ENCODE measurements around the gene PRDX2.

Gene PRDX2

DNA sequence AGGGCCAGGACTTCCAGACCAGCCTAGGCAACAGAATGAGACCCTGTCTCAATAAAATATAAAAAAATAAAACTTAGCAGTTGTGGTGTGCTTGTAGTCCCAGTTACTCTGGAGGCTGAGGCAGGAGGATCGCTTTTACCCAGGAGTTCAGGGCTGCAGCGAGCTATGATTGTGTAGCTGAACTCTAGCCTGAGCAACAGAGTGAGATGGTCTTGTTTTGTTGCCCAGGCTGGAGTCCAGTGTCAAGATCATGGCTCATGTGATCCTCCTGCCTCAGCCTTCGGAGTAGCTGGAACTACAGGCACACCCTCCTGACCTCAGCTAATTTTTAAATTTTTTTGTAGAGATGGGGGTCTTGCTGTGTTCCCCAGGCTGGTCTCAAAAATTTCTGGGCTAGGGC is 14.6 kb downstream of the PRDX2 start:
- Histone ChIP-seq H3K4me3 (ENCODE audit: low read length) (no peak overlapping the region), H3K27me3 (ENCODE audit: control insufficient read depth, insufficient read depth, low read length) (no peaks in the 10 kb centered on the region), H3K9ac (ENCODE audit: low read length) (no peak overlapping the region), H3K27ac (ENCODE audit: low read depth, low read length) (peak overlapping the region; percentile 72), H3K36me3 (ENCODE audit: control insufficient read depth, insufficient read depth, low read length) (no peaks in the 10 kb centered on the region), H3K4me1 (ENCODE audit: control insufficient read depth, insufficient read depth, low read length) (peaks cover 33% of the 10 kb centered on the region)

DNA sequence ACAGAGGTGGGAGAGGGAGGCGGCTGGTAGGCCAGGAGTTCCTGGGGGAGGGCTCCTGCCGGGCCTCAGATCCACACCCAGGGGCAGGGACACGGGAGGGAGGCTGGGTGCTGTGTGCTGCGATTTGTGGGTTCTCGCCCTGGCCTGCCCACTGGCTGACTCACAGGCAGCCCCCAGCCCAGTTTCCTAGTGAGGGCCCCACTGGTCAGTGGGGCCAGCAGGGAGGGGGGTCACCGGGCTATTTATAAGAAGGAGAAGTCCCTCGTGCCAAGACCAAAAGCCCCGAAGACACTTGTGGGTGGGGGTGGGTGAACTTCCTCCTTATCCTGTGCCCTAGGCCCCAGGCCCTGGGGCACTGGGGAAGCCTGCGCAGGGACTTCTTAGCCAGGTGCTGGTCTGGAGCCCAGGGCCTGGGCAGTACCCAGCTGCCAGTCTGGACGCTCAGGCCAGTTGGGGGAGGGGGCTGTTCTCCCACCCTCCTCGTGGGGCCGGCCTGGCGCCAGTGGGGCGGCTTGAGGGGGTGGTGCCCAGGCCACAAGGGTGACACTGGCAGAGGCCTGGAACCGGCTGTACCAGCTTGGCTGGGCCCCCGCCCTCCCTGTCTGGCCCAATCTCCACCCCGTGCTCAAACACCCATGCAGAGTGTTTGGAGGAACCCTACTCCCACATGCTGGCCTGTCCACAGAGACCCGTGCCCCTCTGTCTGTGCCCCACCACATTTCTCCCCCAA is 15.3 kb downstream of the PRDX2 start:
- Histone ChIP-seq H3K4me1 (ENCODE audit: control insufficient read depth, insufficient read depth, low read length) (peaks cover 33% of the 10 kb centered on the region), H3K4me3 (ENCODE audit: low read length) (no peak overlapping the region), H3K27me3 (ENCODE audit: control insufficient read depth, insufficient read depth, low read length) (no peaks in the 10 kb centered on the region), H3K9ac (ENCODE audit: low read length) (no peak overlapping the region), H3K36me3 (ENCODE audit: control insufficient read depth, insufficient read depth, low read length) (no peaks in the 10 kb centered on the region), H3K27ac (ENCODE audit: low read depth, low read length) (peak overlapping the region; percentile 72)

DNA sequence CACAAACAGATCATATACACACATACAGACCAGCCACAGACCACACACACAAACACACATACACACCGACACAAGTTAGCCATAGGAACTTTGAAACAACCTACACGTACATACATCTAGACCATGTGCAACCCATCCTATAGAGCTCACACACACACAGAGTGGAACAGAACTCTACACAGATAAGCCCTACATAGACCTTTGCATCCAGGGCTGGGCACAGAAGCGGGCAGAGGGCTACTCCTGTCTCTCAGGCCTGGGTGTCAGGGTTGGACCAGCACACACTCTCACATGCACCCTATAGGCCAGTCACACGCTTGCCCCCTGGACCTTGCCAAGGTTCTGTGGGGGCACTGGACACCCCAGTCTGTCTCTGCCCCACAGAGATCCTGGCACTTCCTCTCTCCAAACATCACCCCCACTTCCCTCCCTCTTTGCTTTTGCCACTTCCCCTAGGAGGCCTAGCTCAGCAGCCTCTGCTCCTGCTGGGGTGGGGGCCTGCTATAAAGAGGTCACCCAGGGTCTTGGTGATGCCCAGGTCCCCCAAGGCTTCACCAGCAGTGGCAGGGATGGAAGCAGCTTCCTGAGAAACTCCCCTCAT is 16.1 kb downstream of the PRDX2 start:
- Histone ChIP-seq H3K4me3 (ENCODE audit: low read length) (no peak overlapping the region), H3K27ac (ENCODE audit: low read depth, low read length) (peak overlapping the region; percentile 72), H3K4me1 (ENCODE audit: control insufficient read depth, insufficient read depth, low read length) (peaks cover 28% of the 10 kb centered on the region), H3K9ac (ENCODE audit: low read length) (no peak overlapping the region), H3K36me3 (ENCODE audit: control insufficient read depth, insufficient read depth, low read length) (no peaks in the 10 kb centered on the region), H3K27me3 (ENCODE audit: control insufficient read depth, insufficient read depth, low read length) (no peaks in the 10 kb centered on the region)

DNA sequence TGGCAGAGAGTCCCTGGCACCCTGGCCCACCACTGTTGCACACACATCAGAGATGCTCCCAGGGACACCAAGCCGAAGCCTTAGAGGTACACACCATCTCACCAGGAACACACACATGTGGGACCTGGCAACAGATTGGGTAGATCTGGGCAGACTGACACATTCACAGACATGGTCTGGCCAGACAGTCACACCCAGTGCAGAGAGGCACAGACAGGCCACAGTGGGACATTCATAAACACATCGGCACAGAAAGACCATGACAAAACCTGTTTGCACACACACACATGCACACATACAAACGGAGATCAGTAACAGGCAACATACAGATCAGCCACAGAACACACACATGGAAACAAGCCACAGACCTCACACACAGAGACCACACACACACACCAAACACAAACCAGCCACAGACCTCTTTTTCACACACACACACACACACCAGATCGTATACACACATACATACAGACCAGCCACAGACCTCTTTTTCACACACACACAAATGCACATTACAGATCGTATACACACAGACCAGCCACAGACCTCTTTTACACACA is 16.6 kb downstream of the PRDX2 start:
- no peak overlapping the region for H3K9ac ChIP-seq (ENCODE audit: low read length)
- H3K4me1 ChIP-seq (ENCODE audit: control insufficient read depth, insufficient read depth, low read length), result peaks cover 25% of the 10 kb centered on the region
- no peaks in the 10 kb centered on the region for H3K36me3 ChIP-seq (ENCODE audit: control insufficient read depth, insufficient read depth, low read length)
- no peaks in the 10 kb centered on the region for H3K27me3 ChIP-seq (ENCODE audit: control insufficient read depth, insufficient read depth, low read length)
- H3K4me3 ChIP-seq (ENCODE audit: low read length), result no peak overlapping the region
- peak overlapping the region; percentile 41 for H3K27ac ChIP-seq (ENCODE audit: low read depth, low read length)

DNA sequence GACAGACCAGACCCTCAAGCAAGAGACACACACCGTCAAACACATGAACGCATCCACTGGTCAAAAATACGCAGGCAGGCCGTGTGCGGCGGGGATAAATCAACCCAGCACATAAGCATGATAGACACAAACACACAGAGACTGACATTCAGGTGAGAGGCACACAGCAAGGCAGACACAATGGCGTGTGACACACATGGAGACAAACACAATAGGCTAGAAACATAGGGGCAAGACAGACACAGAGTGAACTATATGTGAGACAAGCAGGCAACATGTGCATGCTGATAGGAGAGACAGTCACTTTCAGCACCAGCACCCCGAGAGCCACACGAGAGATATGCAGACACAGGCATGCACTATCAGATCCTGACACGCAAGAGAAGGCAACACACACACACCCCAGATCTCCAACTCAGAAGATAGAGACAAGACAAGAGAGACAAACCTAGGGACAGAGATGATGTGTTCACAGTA is 17.2 kb downstream of the PRDX2 start:
- Histone ChIP-seq H3K27me3 (ENCODE audit: control insufficient read depth, insufficient read depth, low read length) (no peaks in the 10 kb centered on the region), H3K9ac (ENCODE audit: low read length) (peak overlapping the region; percentile 0), H3K4me1 (ENCODE audit: control insufficient read depth, insufficient read depth, low read length) (peaks cover 25% of the 10 kb centered on the region), H3K4me3 (ENCODE audit: low read length) (no peak overlapping the region), H3K36me3 (ENCODE audit: control insufficient read depth, insufficient read depth, low read length) (no peaks in the 10 kb centered on the region), H3K27ac (ENCODE audit: low read depth, low read length) (peak overlapping the region; percentile 99)

DNA sequence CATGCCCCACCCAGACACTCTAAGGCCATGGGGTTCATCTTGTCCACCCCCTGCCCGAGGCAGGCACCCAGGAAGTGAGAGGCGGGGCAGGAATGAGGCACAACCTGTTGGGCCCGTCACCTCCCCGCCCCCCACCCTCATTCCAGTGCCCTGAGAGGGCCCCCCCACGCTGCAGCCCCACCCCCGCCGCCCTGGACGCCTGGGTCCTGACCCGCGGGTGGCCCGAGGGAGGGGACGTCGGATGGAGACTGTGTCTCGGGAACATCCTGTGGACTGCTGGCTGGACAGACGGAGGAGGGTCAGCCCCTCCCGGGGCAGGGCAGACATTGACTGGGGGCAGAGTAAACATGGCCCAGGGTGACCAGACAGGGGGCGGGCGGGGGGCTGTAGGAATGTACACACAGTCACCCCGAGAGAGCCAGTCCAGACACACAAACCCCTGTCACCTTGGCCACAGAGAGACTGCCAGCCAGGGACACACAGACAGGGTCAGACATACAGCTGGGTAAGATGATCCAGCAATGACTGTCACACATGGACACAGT is 17.7 kb downstream of the PRDX2 start:
- no peaks in the 10 kb centered on the region for H3K36me3 ChIP-seq (ENCODE audit: control insufficient read depth, insufficient read depth, low read length)
- peaks cover 25% of the 10 kb centered on the region for H3K4me1 ChIP-seq (ENCODE audit: control insufficient read depth, insufficient read depth, low read length)
- peak overlapping the region; percentile 0 for H3K9ac ChIP-seq (ENCODE audit: low read length)
- H3K27ac ChIP-seq (ENCODE audit: low read depth, low read length), result peak overlapping the region; percentile 99
- H3K4me3 ChIP-seq (ENCODE audit: low read length), result peak overlapping the region; percentile 43
- H3K27me3 ChIP-seq (ENCODE audit: control insufficient read depth, insufficient read depth, low read length), result no peaks in the 10 kb centered on the region

DNA sequence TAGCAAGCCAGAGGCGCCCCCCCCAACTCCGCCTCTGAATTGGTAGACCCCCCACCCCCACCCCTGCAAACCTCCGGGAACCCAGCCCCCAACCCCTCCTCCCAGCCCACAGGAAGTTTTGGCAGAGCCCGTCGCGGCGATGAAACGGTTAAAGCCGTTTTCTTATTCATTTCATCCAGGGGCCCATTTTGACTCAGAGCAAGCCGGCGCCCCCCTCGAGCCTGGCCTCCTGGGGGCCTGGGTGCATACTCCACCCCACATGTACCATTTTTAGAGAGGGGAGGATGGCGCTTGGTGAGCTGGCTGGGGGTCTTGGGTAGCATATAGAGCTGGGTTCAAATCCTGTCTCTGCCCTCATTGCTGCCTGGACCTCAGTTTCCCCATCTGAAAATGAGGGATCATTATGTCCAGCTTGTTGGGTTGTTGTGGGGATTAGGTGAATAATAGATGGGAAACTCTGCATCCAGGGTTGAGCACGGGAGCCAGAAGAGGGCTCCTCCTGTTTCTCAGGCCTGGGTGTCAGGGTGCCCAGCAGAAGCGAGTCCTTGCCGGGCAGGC is 18.2 kb downstream of the PRDX2 start:
- Histone ChIP-seq H3K27ac (ENCODE audit: low read depth, low read length) (peak overlapping the region; percentile 99), H3K27me3 (ENCODE audit: control insufficient read depth, insufficient read depth, low read length) (no peaks in the 10 kb centered on the region), H3K4me3 (ENCODE audit: low read length) (peak overlapping the region; percentile 43), H3K4me1 (ENCODE audit: control insufficient read depth, insufficient read depth, low read length) (peaks cover 25% of the 10 kb centered on the region), H3K9ac (ENCODE audit: low read length) (no peak overlapping the region), H3K36me3 (ENCODE audit: control insufficient read depth, insufficient read depth, low read length) (no peaks in the 10 kb centered on the region)

DNA sequence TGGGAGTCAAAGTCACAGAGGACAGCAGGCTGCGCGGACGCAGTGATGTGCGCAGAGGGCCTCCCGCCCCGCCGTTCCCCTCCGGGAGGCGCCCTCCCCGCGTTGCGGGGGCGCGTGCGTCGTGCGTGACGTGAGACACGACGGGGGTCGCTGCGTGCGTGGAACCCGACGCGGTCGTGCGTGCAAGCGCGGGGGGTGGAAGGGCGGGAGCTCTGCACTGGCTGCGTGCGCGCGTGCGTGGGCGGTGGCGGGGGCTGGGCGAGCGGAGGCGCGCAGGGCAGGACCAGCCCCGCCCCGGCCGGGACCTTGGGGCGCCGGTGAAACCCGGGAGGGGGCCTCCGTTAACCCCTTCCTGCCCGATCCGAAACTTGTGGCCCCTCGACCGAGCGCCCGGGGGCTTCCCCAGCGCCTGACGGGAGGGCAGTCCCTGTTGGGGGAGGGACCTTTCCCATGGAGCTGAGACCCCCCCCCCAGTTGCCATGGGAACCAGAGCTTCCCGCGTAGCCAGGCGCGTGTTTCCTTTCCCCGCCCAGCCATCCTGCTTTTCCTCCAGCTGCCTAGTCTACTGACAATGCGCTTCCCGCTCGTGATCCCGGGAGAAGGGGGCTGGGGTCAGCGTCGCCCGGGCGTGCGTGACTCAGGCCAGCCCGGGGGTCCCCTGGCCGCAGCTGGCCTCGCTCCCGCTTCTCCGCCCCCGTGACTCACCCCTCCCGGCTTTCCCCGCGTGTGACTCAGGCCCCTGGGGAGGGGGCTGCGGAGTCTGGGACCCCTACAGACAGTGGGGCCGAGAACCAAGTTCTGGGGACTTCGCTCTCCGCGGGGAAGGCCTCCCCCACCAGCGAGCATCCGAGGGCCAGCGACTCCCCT is 18.9 kb downstream of the PRDX2 start:
- peak overlapping the region; percentile 93 for H3K9ac ChIP-seq (ENCODE audit: low read length)
- H3K4me3 ChIP-seq (ENCODE audit: low read length), result peak overlapping the region; percentile 78
- H3K36me3 ChIP-seq (ENCODE audit: control insufficient read depth, insufficient read depth, low read length), result no peaks in the 10 kb centered on the region
- H3K27ac ChIP-seq (ENCODE audit: low read depth, low read length), result peak overlapping the region; percentile 99
- no peaks in the 10 kb centered on the region for H3K27me3 ChIP-seq (ENCODE audit: control insufficient read depth, insufficient read depth, low read length)
- H3K4me1 ChIP-seq (ENCODE audit: control insufficient read depth, insufficient read depth, low read length), result peaks cover 20% of the 10 kb centered on the region

DNA sequence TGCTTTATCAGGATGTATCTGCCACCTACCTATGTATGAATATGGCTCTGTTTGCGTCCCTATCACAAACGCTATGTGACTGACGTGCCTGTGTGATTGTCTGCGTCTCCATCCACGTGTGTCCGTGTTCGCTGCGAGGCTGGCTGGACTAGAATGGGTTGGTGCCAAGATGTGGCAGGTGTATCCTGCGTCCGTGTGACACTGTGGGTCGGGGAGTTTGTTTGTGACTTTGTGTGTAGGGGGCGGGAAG is 19.5 kb downstream of the PRDX2 start:
- Histone ChIP-seq H3K27ac (ENCODE audit: low read depth, low read length) (peak overlapping the region; percentile 99), H3K4me1 (ENCODE audit: control insufficient read depth, insufficient read depth, low read length) (peaks cover 20% of the 10 kb centered on the region), H3K9ac (ENCODE audit: low read length) (peak overlapping the region; percentile 93), H3K36me3 (ENCODE audit: control insufficient read depth, insufficient read depth, low read length) (no peaks in the 10 kb centered on the region), H3K4me3 (ENCODE audit: low read length) (peak overlapping the region; percentile 78), H3K27me3 (ENCODE audit: control insufficient read depth, insufficient read depth, low read length) (no peaks in the 10 kb centered on the region)

DNA sequence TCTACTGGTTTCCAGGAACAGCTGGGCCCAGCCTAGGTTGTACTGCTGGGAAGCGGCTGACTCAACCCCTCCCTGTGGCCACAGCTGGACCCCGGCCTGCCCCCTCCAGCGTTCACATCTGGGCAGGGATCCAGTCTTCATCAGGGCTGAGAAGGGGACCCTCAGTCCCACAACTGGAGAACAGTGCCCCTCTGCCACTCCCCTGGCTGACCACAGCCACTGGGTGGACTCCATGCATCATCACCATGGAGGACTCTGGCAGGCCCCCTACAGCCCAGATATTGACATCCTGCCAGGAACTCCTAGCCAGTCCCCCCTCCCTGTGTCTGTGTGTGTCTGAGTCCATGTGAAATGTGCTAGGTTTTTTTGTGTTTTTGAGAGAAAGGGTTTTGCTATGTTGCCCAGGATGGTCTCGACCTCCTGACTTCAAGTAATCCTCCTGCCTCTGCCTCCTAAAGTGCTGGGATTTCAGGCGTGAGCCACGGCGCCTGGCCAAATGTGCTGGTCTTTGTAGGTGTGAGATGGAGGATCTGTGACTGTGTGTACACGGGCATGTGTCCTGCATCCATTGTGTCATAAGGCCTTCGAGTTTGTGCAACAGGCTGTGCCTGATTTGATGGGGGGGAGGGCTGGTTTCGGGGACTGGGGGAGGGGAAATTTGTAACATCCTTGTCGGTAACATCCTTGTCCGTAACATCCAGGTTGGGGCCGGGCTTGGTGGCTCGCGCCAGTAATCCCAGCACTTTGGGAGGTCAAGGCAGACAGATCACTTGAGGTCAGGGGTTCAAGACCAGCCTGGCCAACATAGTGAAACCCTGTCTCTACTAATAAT is 22.2 kb downstream of the PRDX2 start:
- Histone ChIP-seq H3K27ac (ENCODE audit: low read depth, low read length) (peak overlapping the region; percentile 97), H3K4me1 (ENCODE audit: control insufficient read depth, insufficient read depth, low read length) (peaks cover 25% of the 10 kb centered on the region), H3K36me3 (ENCODE audit: control insufficient read depth, insufficient read depth, low read length) (no peaks in the 10 kb centered on the region), H3K27me3 (ENCODE audit: control insufficient read depth, insufficient read depth, low read length) (no peaks in the 10 kb centered on the region), H3K4me3 (ENCODE audit: low read length) (peak overlapping the region; percentile 76), H3K9ac (ENCODE audit: low read length) (no peak overlapping the region)

DNA sequence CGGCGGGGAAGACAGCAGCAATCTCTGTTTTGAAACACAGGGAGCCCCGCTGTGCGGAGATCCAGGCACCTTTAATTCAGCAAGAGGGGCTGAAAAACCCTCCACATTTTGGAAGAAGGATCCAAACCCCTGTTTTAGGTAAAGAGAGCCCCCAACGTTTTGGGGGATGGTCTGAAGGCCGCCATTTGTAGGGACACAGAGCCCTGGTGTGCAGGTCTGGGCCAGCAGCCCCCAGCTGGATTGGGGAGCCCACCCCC is 22.8 kb downstream of the PRDX2 start:
- H3K36me3 ChIP-seq (ENCODE audit: control insufficient read depth, insufficient read depth, low read length), result no peaks in the 10 kb centered on the region
- H3K27me3 ChIP-seq (ENCODE audit: control insufficient read depth, insufficient read depth, low read length), result no peaks in the 10 kb centered on the region
- H3K4me1 ChIP-seq (ENCODE audit: control insufficient read depth, insufficient read depth, low read length), result peaks cover 25% of the 10 kb centered on the region
- H3K4me3 ChIP-seq (ENCODE audit: low read length), result peak overlapping the region; percentile 76
- H3K9ac ChIP-seq (ENCODE audit: low read length), result no peak overlapping the region
- peak overlapping the region; percentile 97 for H3K27ac ChIP-seq (ENCODE audit: low read depth, low read length)
